Upper lobe of left lung (tissue), 4 donors: Measurements from ENCODE around the gene NREP.

Experiments
- EP300 ChIP-seq, 4 donors: sonication (generic); formaldehyde crosslinking; IDR thresholded peaks; one replicate each; pipeline ENCODE4 v1.5.1; 2017; ENCODE audit warnings: antibody characterized with exemption in 4 of 4, control low read depth in 2 of 4
- POLR2A ChIP-seq, 4 donors: fragments of 450-650 bp; IDR thresholded peaks; one replicate each; pipeline ENCODE4 v1.5.1; 2016 to 2017; ENCODE audit warnings: antibody characterized with exemption in 4 of 4, mild to moderate bottlenecking in 2 of 4
- POLR2AphosphoS5 ChIP-seq, 2 donors: sonication (generic); formaldehyde crosslinking; IDR thresholded peaks; one replicate each; pipeline ENCODE4 v1.5.1; 2017; ENCODE audit warnings: antibody characterized with exemption in 2 of 2
- TF ChIP-seq, protein P1 (sequence below), 6 experiments: fragments of 450-650 bp in 4 of 6; fragments of 200-600 bp in 2 of 6; sonication (generic) in 2 of 6; IDR thresholded peaks; one replicate each; pipeline ENCODE4 v1.5.1; 2016 to 2019; ENCODE audit warnings: antibody characterized with exemption in 6 of 6

GRCh38 chr5:111737716-111738115, 19.3 kb downstream of the NREP start:
- TF ChIP-seq POLR2AphosphoS5 (IDR thresholded peaks at IDR 0.05) (no peak), POLR2A (IDR thresholded peaks at IDR 0.05) (no peak), EP300 (IDR thresholded peaks at IDR 0.05) (no peak)
- TF ChIP-seq, protein P1, sequence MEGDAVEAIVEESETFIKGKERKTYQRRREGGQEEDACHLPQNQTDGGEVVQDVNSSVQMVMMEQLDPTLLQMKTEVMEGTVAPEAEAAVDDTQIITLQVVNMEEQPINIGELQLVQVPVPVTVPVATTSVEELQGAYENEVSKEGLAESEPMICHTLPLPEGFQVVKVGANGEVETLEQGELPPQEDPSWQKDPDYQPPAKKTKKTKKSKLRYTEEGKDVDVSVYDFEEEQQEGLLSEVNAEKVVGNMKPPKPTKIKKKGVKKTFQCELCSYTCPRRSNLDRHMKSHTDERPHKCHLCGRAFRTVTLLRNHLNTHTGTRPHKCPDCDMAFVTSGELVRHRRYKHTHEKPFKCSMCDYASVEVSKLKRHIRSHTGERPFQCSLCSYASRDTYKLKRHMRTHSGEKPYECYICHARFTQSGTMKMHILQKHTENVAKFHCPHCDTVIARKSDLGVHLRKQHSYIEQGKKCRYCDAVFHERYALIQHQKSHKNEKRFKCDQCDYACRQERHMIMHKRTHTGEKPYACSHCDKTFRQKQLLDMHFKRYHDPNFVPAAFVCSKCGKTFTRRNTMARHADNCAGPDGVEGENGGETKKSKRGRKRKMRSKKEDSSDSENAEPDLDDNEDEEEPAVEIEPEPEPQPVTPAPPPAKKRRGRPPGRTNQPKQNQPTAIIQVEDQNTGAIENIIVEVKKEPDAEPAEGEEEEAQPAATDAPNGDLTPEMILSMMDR (IDR thresholded peaks at IDR 0.05): no peak
